GM12878 (cell line): ENCODE results near the gene PRSS2. TPM values are rescaled to one million over a fixed set of nuclear protein-coding genes. Genes with fewer than 3 reads are reported as not detected.

Source experiments
- ATF2 ChIP-seq: IDR thresholded peaks from 2 replicates; pipeline ENCODE4 v1.6.1; 2012; ENCODE audit warnings: low read length, inconsistent platforms
- BHLHE40 ChIP-seq, 2 experiments: fragments of 450-650 bp in 1 of 2; IDR thresholded peaks; 2 replicates each; pipeline ENCODE4 v1.6.1; 2011 to 2017; ENCODE audit warnings: low read depth in 2 of 2, borderline replicate concordance in 1 of 2, improper control_type of control experiment in 1 of 2, low read length in 1 of 2, mild to moderate bottlenecking in 1 of 2
- BRCA1 ChIP-seq: IDR thresholded peaks from 2 replicates; pipeline ENCODE4 v1.6.1; 2011; ENCODE audit warnings: low read depth, low read length, improper control_type of control experiment
- HCFC1 ChIP-seq: fragments of 150-350 bp; IDR thresholded peaks from 2 replicates; pipeline ENCODE4 v1.6.1; 2014; ENCODE audit warnings: low read length
- IKZF1 ChIP-seq: fragments of 450-650 bp; conservative IDR thresholded peaks from 2 replicates; pipeline ENCODE4 v1.6.1; 2017; ENCODE audit warnings: antibody characterized with exemption, mild to moderate bottlenecking
- IKZF2 ChIP-seq, 2 experiments: fragments of 450-650 bp; IDR thresholded peaks; 2 replicates each; pipeline ENCODE4 v1.6.1; 2017; ENCODE audit warnings: mild to moderate bottlenecking in 2 of 2, moderate library complexity in 2 of 2
- KAT2A ChIP-seq: conservative IDR thresholded peaks from 2 replicates; pipeline ENCODE4 v1.6.1; 2011; ENCODE audit warnings: low read depth, low read length; ENCODE audit not compliant: control insufficient read depth
- KDM1A ChIP-seq: fragments of 200-600 bp; sonication (generic); IDR thresholded peaks from 2 replicates; pipeline ENCODE4 v1.6.1; 2016; ENCODE audit warnings: borderline replicate concordance
- KLF5 ChIP-seq: fragments of 450-650 bp; IDR thresholded peaks from 2 replicates; pipeline ENCODE4 v1.6.1; 2014; ENCODE audit warnings: mild to moderate bottlenecking; ENCODE audit not compliant: partially characterized antibody
- NFIC ChIP-seq: IDR thresholded peaks from 2 replicates; pipeline ENCODE4 v1.6.1; 2012; ENCODE audit warnings: low read depth, mild to moderate bottlenecking, inconsistent platforms, low read length, moderate library complexity
- NRF1 ChIP-seq: conservative IDR thresholded peaks from 2 replicates; pipeline ENCODE4 v1.6.1; 2011; ENCODE audit warnings: mild to moderate bottlenecking, low read depth, low read length, improper control_type of control experiment
- PKNOX1 ChIP-seq: fragments of 450-650 bp; IDR thresholded peaks from 2 replicates; pipeline ENCODE4 v1.6.1; 2016; ENCODE audit warnings: mild to moderate bottlenecking
- RAD21 ChIP-seq: IDR thresholded peaks from 2 replicates; pipeline ENCODE4 v1.6.1; 2011; ENCODE audit warnings: mild to moderate bottlenecking, low read depth, low read length, moderate library complexity; ENCODE audit not compliant: insufficient read depth
- RBBP5 ChIP-seq: fragments of 200-600 bp; sonication (generic); conservative IDR thresholded peaks from 2 replicates; pipeline ENCODE4 v1.6.1; 2016
- SUPT20H ChIP-seq: IDR thresholded peaks from 2 replicates; pipeline ENCODE4 v1.6.1; 2011; ENCODE audit warnings: low read depth, mild to moderate bottlenecking, low read length, moderate library complexity, borderline replicate concordance; ENCODE audit not compliant: control insufficient read depth
- SUZ12 ChIP-seq: fragments of 200-600 bp; sonication (generic); IDR thresholded peaks from one replicate; pipeline ENCODE4 v1.6.1; 2018; ENCODE audit warnings: antibody characterized with exemption, mild to moderate bottlenecking; ENCODE audit not compliant: unreplicated experiment
- USF1 ChIP-seq: IDR thresholded peaks from 2 replicates; pipeline ENCODE4 v1.6.1; 2011; ENCODE audit warnings: borderline replicate concordance, low read depth, mild to moderate bottlenecking, moderate library complexity, mixed read lengths, low read length; ENCODE audit not compliant: insufficient read depth; ENCODE audit errors: extremely low read length
- ZBED1 ChIP-seq: IDR thresholded peaks from 2 replicates; pipeline ENCODE4 v1.6.1; 2016; ENCODE audit warnings: borderline replicate concordance
- ZZZ3 ChIP-seq: IDR thresholded peaks from 2 replicates; pipeline ENCODE4 v1.6.1; 2011; ENCODE audit warnings: low read depth; ENCODE audit not compliant: control insufficient read depth, insufficient read length
- polyA plus RNA-seq, 11 experiments: library from polyadenylated mRNA; depleted of rRNA in 4 of 11; unstranded in 6 of 11; stranded (reverse) in 5 of 11; fragments of >200 nt; fragmentation: Nextera tagmentation in 4 of 11; fragmentation: Illumina TruSeq in 1 of 11; extraction: Ambion mirVana in 4 of 11; extraction: Trizol in 1 of 11; gene quantifications; 1 replicate in 1 of 11; 2 replicates in 10 of 11; pipeline versions ENCODE4 v1.2.1 to v1.2.3, GENCODE V29; 2011 to 2016; ENCODE audit warnings: inconsistent platforms in 2 of 11, missing spikeins in 2 of 11, low read depth in 1 of 11
- total RNA-seq, 4 experiments: library from RNA; depleted of rRNA in 3 of 4; stranded (reverse); fragments of >200 nt in 3 of 4; fragmentation: Illumina TruSeq in 1 of 4; extraction: Trizol in 1 of 4; gene quantifications; 2 replicates each; pipeline versions ENCODE4 v1.2.1 to v1.2.3, GENCODE V29; 2013 to 2021
- TF ChIP-seq, protein P1 (sequence below): IDR thresholded peaks from 2 replicates; pipeline ENCODE4 v1.6.1; 2012; ENCODE audit warnings: improper control_type of control experiment, low read depth, low read length; ENCODE audit not compliant: insufficient replicate concordance
- TF ChIP-seq, protein P2 (sequence below): fragments of 450-650 bp; IDR thresholded peaks from 2 replicates; pipeline ENCODE4 v1.6.1; 2017; ENCODE audit warnings: borderline replicate concordance

PRSS2 gene
- total and polyA plus RNA-seq, 10 of the 15 experiments (the other 5 are each of a cell fraction or from before 2014, with no cell fraction given): 0.21 to 28.8 (median 0.41) TPM; not detected in 7

DNA sequence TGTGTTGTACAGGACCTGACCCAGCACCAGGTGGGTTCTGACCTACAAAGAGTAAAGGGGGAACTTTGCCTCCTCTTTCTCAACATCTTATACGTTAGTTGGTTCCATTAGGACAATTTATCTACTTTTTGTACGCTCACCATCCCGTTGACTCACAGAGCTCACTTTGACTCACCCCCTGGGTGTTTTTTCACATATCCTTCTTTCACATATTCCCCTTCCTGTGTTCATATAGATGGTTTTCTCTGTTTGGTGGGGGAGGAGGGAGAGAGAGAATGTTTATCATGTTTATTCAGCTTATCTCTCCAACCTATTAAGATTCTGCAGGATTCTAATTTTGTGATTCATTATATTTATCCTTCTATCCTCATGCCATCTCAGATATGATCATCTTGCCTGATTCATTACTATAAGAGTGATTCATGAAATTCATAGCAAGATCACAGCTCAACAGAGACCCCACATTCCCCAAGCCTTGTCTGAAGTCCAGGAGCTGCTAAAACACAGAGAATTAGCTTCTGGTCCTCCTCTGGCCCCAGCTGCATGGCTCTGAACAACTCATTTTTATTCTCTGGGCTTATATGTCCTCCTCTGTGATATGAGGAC lies 37.2 kb downstream of the PRSS2 start (continued):
- TF ChIP-seq USF1: no peak
- no peak for TF ChIP-seq PKNOX1
- no peak for TF ChIP-seq ZBED1
- no peak for TF ChIP-seq BHLHE40 (IDR thresholded peaks at IDR 0.05; ENCODE audit: borderline replicate concordance in 1 of 2, low read depth in 2 of 2, low read length in 1 of 2)
- TF ChIP-seq SUPT20H: no peak
- TF ChIP-seq KAT2A: no peak
- TF ChIP-seq KLF5: peak; percentile 17
- no peak for TF ChIP-seq HCFC1
- no peak for TF ChIP-seq NRF1
- TF ChIP-seq IKZF2 (IDR thresholded peaks at IDR 0.05): peak; percentile 71 to 85
- TF ChIP-seq RBBP5: no peak
- TF ChIP-seq, protein P1, sequence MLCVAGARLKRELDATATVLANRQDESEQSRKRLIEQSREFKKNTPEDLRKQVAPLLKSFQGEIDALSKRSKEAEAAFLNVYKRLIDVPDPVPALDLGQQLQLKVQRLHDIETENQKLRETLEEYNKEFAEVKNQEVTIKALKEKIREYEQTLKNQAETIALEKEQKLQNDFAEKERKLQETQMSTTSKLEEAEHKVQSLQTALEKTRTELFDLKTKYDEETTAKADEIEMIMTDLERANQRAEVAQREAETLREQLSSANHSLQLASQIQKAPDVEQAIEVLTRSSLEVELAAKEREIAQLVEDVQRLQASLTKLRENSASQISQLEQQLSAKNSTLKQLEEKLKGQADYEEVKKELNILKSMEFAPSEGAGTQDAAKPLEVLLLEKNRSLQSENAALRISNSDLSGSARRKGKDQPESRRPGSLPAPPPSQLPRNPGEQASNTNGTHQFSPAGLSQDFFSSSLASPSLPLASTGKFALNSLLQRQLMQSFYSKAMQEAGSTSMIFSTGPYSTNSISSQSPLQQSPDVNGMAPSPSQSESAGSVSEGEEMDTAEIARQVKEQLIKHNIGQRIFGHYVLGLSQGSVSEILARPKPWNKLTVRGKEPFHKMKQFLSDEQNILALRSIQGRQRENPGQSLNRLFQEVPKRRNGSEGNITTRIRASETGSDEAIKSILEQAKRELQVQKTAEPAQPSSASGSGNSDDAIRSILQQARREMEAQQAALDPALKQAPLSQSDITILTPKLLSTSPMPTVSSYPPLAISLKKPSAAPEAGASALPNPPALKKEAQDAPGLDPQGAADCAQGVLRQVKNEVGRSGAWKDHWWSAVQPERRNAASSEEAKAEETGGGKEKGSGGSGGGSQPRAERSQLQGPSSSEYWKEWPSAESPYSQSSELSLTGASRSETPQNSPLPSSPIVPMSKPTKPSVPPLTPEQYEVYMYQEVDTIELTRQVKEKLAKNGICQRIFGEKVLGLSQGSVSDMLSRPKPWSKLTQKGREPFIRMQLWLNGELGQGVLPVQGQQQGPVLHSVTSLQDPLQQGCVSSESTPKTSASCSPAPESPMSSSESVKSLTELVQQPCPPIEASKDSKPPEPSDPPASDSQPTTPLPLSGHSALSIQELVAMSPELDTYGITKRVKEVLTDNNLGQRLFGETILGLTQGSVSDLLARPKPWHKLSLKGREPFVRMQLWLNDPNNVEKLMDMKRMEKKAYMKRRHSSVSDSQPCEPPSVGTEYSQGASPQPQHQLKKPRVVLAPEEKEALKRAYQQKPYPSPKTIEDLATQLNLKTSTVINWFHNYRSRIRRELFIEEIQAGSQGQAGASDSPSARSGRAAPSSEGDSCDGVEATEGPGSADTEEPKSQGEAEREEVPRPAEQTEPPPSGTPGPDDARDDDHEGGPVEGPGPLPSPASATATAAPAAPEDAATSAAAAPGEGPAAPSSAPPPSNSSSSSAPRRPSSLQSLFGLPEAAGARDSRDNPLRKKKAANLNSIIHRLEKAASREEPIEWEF: no peak
- no peak for TF ChIP-seq SUZ12
- TF ChIP-seq ATF2: peak; percentile 81; the same call in 1 of the 2 replicates
- no peak for TF ChIP-seq RAD21
- no peak for TF ChIP-seq KDM1A
- no peak for TF ChIP-seq BRCA1
- TF ChIP-seq IKZF1: peak; percentile 58
- peak; percentile 87 for TF ChIP-seq NFIC
- no peak for TF ChIP-seq ZZZ3
- TF ChIP-seq, protein P2, sequence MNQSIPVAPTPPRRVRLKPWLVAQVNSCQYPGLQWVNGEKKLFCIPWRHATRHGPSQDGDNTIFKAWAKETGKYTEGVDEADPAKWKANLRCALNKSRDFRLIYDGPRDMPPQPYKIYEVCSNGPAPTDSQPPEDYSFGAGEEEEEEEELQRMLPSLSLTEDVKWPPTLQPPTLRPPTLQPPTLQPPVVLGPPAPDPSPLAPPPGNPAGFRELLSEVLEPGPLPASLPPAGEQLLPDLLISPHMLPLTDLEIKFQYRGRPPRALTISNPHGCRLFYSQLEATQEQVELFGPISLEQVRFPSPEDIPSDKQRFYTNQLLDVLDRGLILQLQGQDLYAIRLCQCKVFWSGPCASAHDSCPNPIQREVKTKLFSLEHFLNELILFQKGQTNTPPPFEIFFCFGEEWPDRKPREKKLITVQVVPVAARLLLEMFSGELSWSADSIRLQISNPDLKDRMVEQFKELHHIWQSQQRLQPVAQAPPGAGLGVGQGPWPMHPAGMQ: no peak
